Measurements from ENCODE around the gene BIN1. TPM values are rescaled to one million over a fixed set of nuclear protein-coding genes. Genes with fewer than 3 reads are reported as not detected.

The BIN1 gene
- polyA plus RNA-seq, 1 experiment, result 37.6 TPM

DNA sequence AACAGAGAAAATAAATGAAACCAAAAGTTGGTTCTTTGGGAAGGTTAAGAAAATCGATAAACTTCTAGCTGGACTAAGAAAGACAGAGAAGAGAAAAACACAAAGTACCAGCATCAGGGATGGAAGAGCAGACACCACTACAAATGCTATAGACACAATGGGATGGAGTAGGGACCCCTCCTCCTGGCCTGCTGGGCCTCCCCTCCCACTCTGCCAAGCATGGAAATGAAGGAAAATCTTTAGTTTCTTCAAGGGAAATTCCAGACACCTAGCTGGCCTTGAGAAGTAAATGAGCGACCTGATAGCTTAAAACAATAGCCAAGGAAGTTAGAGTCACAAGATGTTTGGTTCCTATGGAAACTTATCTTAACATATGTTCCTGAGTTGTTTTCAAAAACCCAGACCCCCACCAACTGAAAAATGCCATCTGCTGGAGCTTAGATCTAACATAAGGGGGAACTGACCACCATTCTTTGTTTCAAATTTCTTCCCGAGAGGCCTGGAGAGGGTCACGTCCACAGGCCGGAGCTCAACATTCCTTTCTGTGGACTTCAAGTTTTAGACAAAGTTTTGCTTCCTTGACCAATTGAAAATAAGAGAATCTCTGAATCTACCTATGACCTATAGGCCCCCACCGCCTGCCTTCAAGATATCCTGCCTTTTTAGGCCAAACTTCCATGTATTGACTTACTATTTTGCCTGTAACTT is 101.9 kb downstream of the BIN1 start:
- Histone ChIP-seq H3K4me3 (ENCODE audit: low read depth, low read length) (no peak overlapping the region), H3K27me3 (ENCODE audit: control insufficient read depth, insufficient read depth, low read length) (no peaks in the 10 kb centered on the region), H3K36me3 (ENCODE audit: control insufficient read depth, insufficient read depth, low read length) (no peaks in the 10 kb centered on the region)
- POLR2A ChIA-PET, result no interaction called here
- CTCF ChIA-PET, result interaction anchor here (1.8 to 2.1 kb wide), 2 partner anchors 20 to 33 kb away, joined by 6 to 7 read pairs; no protein-coding TSS in a partner anchor
- TF ChIP-seq, protein P1, sequence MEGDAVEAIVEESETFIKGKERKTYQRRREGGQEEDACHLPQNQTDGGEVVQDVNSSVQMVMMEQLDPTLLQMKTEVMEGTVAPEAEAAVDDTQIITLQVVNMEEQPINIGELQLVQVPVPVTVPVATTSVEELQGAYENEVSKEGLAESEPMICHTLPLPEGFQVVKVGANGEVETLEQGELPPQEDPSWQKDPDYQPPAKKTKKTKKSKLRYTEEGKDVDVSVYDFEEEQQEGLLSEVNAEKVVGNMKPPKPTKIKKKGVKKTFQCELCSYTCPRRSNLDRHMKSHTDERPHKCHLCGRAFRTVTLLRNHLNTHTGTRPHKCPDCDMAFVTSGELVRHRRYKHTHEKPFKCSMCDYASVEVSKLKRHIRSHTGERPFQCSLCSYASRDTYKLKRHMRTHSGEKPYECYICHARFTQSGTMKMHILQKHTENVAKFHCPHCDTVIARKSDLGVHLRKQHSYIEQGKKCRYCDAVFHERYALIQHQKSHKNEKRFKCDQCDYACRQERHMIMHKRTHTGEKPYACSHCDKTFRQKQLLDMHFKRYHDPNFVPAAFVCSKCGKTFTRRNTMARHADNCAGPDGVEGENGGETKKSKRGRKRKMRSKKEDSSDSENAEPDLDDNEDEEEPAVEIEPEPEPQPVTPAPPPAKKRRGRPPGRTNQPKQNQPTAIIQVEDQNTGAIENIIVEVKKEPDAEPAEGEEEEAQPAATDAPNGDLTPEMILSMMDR (IDR thresholded peaks at IDR 0.05; ENCODE audit: insufficient read depth, low read depth, low read length), result no peak
- DNase-seq (ENCODE audit: low read depth), result no peak

DNA sequence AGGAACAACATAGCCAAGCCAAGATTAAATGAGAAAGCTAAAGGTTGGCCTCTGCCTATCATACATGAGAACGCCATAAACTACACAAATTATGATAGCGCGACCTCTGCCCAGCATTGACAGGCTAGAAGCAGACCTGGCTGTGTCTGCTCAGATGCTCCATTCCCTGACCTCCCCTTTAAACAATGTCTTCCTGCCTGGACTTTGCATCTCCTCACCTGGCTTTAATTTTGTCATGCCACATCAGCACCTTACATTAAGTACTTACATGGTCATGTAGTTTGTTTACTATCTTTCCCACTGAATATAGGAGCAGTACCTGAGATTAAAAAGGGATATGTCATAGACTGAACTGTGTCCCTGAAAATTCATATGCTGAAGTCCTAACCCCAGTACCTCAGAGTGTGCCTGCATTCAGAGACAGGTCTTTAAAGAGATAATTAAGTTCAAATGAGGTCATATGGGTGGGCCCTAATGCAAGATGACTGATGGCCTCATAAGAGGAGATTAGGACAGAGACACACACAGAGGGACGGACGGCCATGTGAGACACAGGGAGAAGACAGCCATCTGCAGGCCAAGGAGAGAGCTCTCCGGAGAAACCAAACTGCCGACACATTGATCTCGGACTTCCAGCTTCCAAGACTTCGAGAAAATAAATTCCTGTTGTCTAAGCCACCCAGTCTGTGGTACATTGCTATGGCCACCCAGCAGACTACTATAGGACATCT is 103.7 kb downstream of the BIN1 start:
- DNase-seq (ENCODE audit: low read depth), result no peak
- ChIA-PET CTCF (interaction anchor here (1.8 to 2.1 kb wide), 2 partner anchors 22 to 31 kb away, joined by 6 to 7 read pairs; no protein-coding TSS in a partner anchor), POLR2A (no interaction called here)
- no peak overlapping the region for H3K4me3 ChIP-seq (ENCODE audit: low read depth, low read length)
- H3K27me3 ChIP-seq (ENCODE audit: control insufficient read depth, insufficient read depth, low read length), result 0 out of 2 replicates have a peak, but pooled peaks cover 2% of the 10 kb centered on the region
- TF ChIP-seq, protein P1 (IDR thresholded peaks at IDR 0.05; ENCODE audit: insufficient read depth, low read depth, low read length), result no peak
- no peaks in the 10 kb centered on the region for H3K36me3 ChIP-seq (ENCODE audit: control insufficient read depth, insufficient read depth, low read length)

DNA sequence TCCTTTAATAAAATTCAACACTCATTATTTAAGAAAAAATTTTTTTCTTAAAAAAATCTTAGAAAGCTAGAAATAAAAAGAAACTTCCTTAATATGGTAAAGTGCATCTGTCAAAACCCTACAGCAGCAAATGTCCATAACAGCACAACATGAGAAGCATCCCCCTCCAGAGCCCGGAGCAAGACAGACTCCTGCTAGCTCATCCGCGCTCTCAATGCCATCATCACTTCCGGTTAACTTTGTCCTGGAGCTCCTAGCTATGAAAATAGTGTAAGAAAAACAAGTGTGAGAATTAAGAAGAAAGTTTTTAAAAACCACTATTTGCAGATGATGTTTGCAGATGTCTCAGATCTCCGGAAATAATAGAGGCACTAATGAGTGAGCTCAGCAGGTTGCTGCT is 105.2 kb downstream of the BIN1 start:
- ChIA-PET CTCF (interaction anchor here (2.1 kb wide), 1 partner anchor 30 kb away, joined by 7 read pairs; no protein-coding TSS in a partner anchor), POLR2A (no interaction called here)
- TF ChIP-seq, protein P1 (IDR thresholded peaks at IDR 0.05; ENCODE audit: insufficient read depth, low read depth, low read length), result no peak
- 0 out of 2 replicates have a peak, but pooled peaks cover 2% of the 10 kb centered on the region for H3K27me3 ChIP-seq (ENCODE audit: control insufficient read depth, insufficient read depth, low read length)
- H3K36me3 ChIP-seq (ENCODE audit: control insufficient read depth, insufficient read depth, low read length), result no peaks in the 10 kb centered on the region
- H3K4me3 ChIP-seq (ENCODE audit: low read depth, low read length), result no peak overlapping the region
- no peak for DNase-seq (ENCODE audit: low read depth)

DNA sequence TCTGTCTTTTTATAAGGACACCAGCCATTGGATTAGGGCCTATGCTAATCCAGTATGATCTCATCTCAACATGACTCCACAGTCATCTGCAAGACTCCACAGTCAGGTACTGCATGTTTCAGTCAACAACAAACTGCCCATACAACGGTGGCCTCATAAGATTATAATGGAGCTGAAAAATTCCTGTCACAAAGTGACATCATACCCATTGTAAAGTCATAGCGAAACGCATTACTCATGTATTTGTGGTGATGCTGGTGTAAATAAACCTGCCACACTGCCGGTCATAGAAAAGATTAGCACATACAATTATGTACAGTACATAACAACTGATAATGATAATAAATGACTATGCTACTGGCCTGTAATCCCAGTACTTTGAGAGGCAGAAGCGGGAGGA is 106.0 kb downstream of the BIN1 start:
- no peak overlapping the region for H3K4me3 ChIP-seq (ENCODE audit: low read depth, low read length)
- H3K36me3 ChIP-seq (ENCODE audit: control insufficient read depth, insufficient read depth, low read length), result no peaks in the 10 kb centered on the region
- POLR2A ChIA-PET, result no interaction called here
- no peak for DNase-seq (ENCODE audit: low read depth)
- 0 out of 2 replicates have a peak, but pooled peaks cover 2% of the 10 kb centered on the region for H3K27me3 ChIP-seq (ENCODE audit: control insufficient read depth, insufficient read depth, low read length)
- TF ChIP-seq, protein P1 (IDR thresholded peaks at IDR 0.05; ENCODE audit: insufficient read depth, low read depth, low read length), result no peak
- CTCF ChIA-PET, result interaction anchor here (0.6 to 2.1 kb wide), 2 partner anchors 29 to 392 kb away, joined by 3 to 7 read pairs; no protein-coding TSS in a partner anchor

DNA sequence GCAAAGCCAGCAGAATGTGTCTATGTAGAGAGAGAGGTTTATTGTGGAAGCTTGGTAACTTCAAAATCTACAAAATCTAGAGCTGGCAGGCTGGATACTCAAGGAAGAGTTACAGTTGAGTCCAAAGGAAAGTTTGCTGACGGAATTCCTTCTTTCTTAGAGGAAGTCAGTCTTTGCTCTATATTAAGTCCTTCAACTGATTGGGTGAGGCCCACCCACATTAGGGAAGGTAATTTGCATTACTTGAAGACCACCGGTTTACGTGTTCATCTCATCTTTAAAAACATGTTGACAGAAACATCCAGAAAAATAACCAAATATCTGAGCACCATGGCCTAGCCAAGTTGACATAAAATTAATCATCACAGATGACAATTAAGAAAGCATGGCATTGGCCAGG is 106.8 kb downstream of the BIN1 start:
- H3K27me3 ChIP-seq (ENCODE audit: control insufficient read depth, insufficient read depth, low read length), result 0 out of 2 replicates have a peak, but pooled peaks cover 2% of the 10 kb centered on the region
- POLR2A ChIA-PET, result no interaction called here
- H3K36me3 ChIP-seq (ENCODE audit: control insufficient read depth, insufficient read depth, low read length), result no peaks in the 10 kb centered on the region
- no peak overlapping the region for H3K4me3 ChIP-seq (ENCODE audit: low read depth, low read length)
- CTCF ChIA-PET, result interaction anchor here (1.3 kb wide), 1 partner anchor 28 kb away, joined by 7 read pairs; no protein-coding TSS in a partner anchor
- TF ChIP-seq, protein P1 (IDR thresholded peaks at IDR 0.05; ENCODE audit: insufficient read depth, low read depth, low read length), result no peak
- no peak for DNase-seq (ENCODE audit: low read depth)
